ENCODE data around the gene NBPF3.

- TF ChIP-seq EZH2 (IDR thresholded peaks at IDR 0.05; ENCODE audit: borderline replicate concordance, low read depth, low read length, severe bottlenecking) (no peak), CTCF (IDR thresholded peaks at IDR 0.05; ENCODE audit: borderline replicate concordance, extremely low read depth, low read length, poor library complexity, severe bottlenecking) (no peak)
These were observed 74.3 kb downstream of the NBPF3 start for GRCh38 chr1:21514245-21514644.
